ENCODE results near the gene FGGY.

DNA sequence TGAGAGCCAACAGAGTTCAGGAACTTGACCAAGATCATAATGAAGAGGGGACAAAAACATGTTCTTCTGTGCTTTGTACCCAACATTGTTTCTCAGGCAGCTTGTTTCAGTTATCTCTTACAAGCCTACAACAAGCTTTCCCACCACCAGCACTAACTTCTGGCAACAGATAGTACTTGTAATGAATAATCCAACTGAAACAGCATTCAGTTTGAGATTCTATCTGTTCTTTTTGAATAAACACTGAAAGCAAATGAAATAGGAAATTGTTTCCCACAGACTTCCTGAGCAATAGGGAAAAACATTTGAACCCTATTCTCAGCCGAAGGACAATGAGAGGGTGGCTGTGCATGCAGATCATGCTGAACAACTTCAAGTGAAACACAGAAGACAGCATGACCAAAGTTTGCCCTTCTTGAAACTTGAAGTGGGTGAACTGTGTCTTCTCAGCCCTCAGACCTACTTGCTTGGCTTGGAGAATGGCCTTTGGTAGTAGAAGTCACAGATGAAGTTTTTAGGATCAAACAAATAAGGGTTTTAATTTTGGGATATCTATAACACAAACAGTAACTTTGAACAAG is 506.7 kb downstream of the FGGY start:
- TF ChIP-seq, protein P1, sequence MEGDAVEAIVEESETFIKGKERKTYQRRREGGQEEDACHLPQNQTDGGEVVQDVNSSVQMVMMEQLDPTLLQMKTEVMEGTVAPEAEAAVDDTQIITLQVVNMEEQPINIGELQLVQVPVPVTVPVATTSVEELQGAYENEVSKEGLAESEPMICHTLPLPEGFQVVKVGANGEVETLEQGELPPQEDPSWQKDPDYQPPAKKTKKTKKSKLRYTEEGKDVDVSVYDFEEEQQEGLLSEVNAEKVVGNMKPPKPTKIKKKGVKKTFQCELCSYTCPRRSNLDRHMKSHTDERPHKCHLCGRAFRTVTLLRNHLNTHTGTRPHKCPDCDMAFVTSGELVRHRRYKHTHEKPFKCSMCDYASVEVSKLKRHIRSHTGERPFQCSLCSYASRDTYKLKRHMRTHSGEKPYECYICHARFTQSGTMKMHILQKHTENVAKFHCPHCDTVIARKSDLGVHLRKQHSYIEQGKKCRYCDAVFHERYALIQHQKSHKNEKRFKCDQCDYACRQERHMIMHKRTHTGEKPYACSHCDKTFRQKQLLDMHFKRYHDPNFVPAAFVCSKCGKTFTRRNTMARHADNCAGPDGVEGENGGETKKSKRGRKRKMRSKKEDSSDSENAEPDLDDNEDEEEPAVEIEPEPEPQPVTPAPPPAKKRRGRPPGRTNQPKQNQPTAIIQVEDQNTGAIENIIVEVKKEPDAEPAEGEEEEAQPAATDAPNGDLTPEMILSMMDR (IDR thresholded peaks at IDR 0.05; ENCODE audit: low read depth, low read length, missing input control), result no peak
- TF ChIP-seq, protein P2, sequence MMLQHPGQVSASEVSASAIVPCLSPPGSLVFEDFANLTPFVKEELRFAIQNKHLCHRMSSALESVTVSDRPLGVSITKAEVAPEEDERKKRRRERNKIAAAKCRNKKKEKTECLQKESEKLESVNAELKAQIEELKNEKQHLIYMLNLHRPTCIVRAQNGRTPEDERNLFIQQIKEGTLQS (IDR thresholded peaks at IDR 0.05), result no peak
- TF ChIP-seq TAF1 (conservative IDR thresholded peaks at IDR 0.05) (no peak), RAD21 (IDR thresholded peaks at IDR 0.05) (no peak), JUND (IDR thresholded peaks at IDR 0.05) (no peak), SP1 (IDR thresholded peaks at IDR 0.05) (no peak), FOXA1 (IDR thresholded peaks at IDR 0.05) (no peak), RXRA (IDR thresholded peaks at IDR 0.05) (no peak), YY1 (IDR thresholded peaks at IDR 0.05) (no peak)
- TF ChIP-seq, protein P3, sequence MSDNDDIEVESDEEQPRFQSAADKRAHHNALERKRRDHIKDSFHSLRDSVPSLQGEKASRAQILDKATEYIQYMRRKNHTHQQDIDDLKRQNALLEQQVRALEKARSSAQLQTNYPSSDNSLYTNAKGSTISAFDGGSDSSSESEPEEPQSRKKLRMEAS (IDR thresholded peaks at IDR 0.05), result no peak
- TF ChIP-seq, protein P4, sequence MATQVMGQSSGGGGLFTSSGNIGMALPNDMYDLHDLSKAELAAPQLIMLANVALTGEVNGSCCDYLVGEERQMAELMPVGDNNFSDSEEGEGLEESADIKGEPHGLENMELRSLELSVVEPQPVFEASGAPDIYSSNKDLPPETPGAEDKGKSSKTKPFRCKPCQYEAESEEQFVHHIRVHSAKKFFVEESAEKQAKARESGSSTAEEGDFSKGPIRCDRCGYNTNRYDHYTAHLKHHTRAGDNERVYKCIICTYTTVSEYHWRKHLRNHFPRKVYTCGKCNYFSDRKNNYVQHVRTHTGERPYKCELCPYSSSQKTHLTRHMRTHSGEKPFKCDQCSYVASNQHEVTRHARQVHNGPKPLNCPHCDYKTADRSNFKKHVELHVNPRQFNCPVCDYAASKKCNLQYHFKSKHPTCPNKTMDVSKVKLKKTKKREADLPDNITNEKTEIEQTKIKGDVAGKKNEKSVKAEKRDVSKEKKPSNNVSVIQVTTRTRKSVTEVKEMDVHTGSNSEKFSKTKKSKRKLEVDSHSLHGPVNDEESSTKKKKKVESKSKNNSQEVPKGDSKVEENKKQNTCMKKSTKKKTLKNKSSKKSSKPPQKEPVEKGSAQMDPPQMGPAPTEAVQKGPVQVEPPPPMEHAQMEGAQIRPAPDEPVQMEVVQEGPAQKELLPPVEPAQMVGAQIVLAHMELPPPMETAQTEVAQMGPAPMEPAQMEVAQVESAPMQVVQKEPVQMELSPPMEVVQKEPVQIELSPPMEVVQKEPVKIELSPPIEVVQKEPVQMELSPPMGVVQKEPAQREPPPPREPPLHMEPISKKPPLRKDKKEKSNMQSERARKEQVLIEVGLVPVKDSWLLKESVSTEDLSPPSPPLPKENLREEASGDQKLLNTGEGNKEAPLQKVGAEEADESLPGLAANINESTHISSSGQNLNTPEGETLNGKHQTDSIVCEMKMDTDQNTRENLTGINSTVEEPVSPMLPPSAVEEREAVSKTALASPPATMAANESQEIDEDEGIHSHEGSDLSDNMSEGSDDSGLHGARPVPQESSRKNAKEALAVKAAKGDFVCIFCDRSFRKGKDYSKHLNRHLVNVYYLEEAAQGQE (IDR thresholded peaks at IDR 0.05), result no peak

Data from liver (tissue), 3 donors.